Measurements from ENCODE around the gene HBG1.

HBG1 gene

DNA sequence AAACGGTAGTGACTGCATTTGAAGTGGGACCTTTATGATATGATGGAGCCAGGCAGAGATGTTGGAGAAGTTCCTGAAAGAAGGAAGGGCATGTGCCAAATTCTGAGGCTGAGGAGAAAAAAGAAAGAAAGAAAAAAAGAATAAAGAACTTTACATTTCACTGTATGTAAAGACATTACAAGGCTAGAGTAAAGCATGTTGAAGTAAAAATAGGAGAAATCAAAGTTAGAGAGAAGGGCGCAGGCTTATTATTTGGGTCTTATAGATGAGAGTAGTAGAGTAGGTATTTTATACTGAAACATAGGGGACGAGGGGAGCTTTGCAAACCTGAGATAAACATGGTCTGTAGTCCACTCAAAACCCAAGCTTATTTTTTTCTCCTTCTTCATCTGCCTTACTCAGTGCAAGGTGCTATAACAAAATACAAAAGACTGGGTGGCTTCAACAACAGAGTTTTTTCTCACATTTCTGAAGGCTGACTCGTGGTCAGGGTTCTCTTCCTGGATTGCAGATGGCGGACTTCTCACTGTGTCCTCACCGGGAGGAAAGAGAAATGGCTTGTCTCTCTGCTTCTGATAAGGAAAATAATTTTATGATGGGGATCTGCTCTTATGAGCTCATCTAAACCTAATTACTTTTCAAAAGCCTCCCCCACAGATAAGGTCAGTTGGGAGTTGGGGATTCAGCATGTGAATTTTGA lies 2.7 kb downstream of the HBG1 start:
- peaks cover 5% of the 10 kb centered on the region for H3K4me1 ChIP-seq (ENCODE audit: insufficient read depth, low read length, poor library complexity, severe bottlenecking)
- H3K36me3 ChIP-seq (ENCODE audit: insufficient read depth, low read length), result no peaks in the 10 kb centered on the region
- H3K79me2 ChIP-seq (ENCODE audit: insufficient read depth, low read length), result no peaks in the 10 kb centered on the region
- no peaks in the 10 kb centered on the region for H3F3A ChIP-seq (ENCODE audit: low read depth)
- no peak overlapping the region for H2AFZ ChIP-seq (ENCODE audit: low read length)
- H3K4me2 ChIP-seq (ENCODE audit: low read depth, low read length, poor library complexity, severe bottlenecking), result no peak overlapping the region
- H3K4me3 ChIP-seq (ENCODE audit: low read length, poor library complexity, severe bottlenecking), result no peak overlapping the region
- no peaks in the 10 kb centered on the region for H4K20me1 ChIP-seq (ENCODE audit: insufficient read depth, low read length, poor library complexity, severe bottlenecking)
- H3K9ac ChIP-seq (ENCODE audit: low read depth, low read length, poor library complexity, severe bottlenecking), result no peak overlapping the region
- H3K9me2 ChIP-seq (replicated peaks; ENCODE audit: low read depth, low read length), result no peaks in the 10 kb centered on the region
- H3K27me3 ChIP-seq (ENCODE audit: insufficient read depth, low read length, poor library complexity, severe bottlenecking), result no peaks in the 10 kb centered on the region
- TF ChIP-seq EZH2phosphoT487 (IDR thresholded peaks at IDR 0.05; ENCODE audit: borderline replicate concordance) (no peak), CTCF (conservative IDR thresholded peaks at IDR 0.05; ENCODE audit: low read length) (no peak)
- H3K9me3 ChIP-seq (ENCODE audit: insufficient read depth, low read depth, low read length), result no peaks in the 10 kb centered on the region

DNA sequence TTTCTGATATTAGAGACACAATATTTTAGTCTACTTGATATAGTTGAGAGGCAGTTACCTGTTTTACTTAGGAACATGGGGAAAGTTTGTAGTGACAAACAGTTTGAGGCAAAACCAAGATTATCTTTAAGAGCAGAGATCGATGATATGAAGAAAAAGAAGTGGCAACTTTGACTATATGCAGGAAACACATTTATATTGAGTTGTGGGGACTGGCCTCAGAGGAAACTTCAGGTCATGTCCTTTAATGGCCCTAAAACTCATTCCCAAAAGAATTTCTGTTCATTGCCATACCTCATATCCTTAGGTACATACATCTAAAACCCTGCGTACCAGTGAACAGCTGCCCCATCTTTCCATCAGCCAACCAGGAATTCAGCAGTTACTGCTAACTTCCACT lies 4.5 kb downstream of the HBG1 start:
- Histone ChIP-seq H3K4me1 (ENCODE audit: insufficient read depth, low read length, poor library complexity, severe bottlenecking) (peaks cover 5% of the 10 kb centered on the region), H3K36me3 (ENCODE audit: insufficient read depth, low read length) (no peaks in the 10 kb centered on the region), H3K4me2 (ENCODE audit: low read depth, low read length, poor library complexity, severe bottlenecking) (no peak overlapping the region), H3K27me3 (ENCODE audit: insufficient read depth, low read length, poor library complexity, severe bottlenecking) (no peaks in the 10 kb centered on the region), H3K9ac (ENCODE audit: low read depth, low read length, poor library complexity, severe bottlenecking) (no peak overlapping the region), H3K4me3 (ENCODE audit: low read length, poor library complexity, severe bottlenecking) (no peak overlapping the region), H3F3A (ENCODE audit: low read depth) (no peaks in the 10 kb centered on the region), H3K9me3 (ENCODE audit: insufficient read depth, low read depth, low read length) (no peaks in the 10 kb centered on the region), H4K20me1 (ENCODE audit: insufficient read depth, low read length, poor library complexity, severe bottlenecking) (no peaks in the 10 kb centered on the region), H2AFZ (ENCODE audit: low read length) (no peak overlapping the region), H3K9me2 (replicated peaks; ENCODE audit: low read depth, low read length) (no peaks in the 10 kb centered on the region), H3K79me2 (ENCODE audit: insufficient read depth, low read length) (no peaks in the 10 kb centered on the region)
- TF ChIP-seq CTCF (conservative IDR thresholded peaks at IDR 0.05; ENCODE audit: low read length) (no peak), EZH2phosphoT487 (IDR thresholded peaks at IDR 0.05; ENCODE audit: borderline replicate concordance) (no peak)

- Histone ChIP-seq H3K79me2 (ENCODE audit: insufficient read depth, low read length) (no peaks in the 10 kb centered on the region), H3K36me3 (ENCODE audit: insufficient read depth, low read length) (no peaks in the 10 kb centered on the region), H3K9me2 (replicated peaks; ENCODE audit: low read depth, low read length) (no peaks in the 10 kb centered on the region), H3K4me3 (ENCODE audit: low read length, poor library complexity, severe bottlenecking) (no peak overlapping the region), H3K4me1 (ENCODE audit: insufficient read depth, low read length, poor library complexity, severe bottlenecking) (peaks cover 5% of the 10 kb centered on the region), H3K4me2 (ENCODE audit: low read depth, low read length, poor library complexity, severe bottlenecking) (no peak overlapping the region), H2AFZ (ENCODE audit: low read length) (0 out of 2 replicates have a peak overlapping the region, but pooled peaks have one; percentile 11), H3K27me3 (ENCODE audit: insufficient read depth, low read length, poor library complexity, severe bottlenecking) (no peaks in the 10 kb centered on the region), H4K20me1 (ENCODE audit: insufficient read depth, low read length, poor library complexity, severe bottlenecking) (no peaks in the 10 kb centered on the region), H3F3A (ENCODE audit: low read depth) (no peaks in the 10 kb centered on the region), H3K9ac (ENCODE audit: low read depth, low read length, poor library complexity, severe bottlenecking) (no peak overlapping the region), H3K9me3 (ENCODE audit: insufficient read depth, low read depth, low read length) (no peaks in the 10 kb centered on the region)
- TF ChIP-seq CTCF (conservative IDR thresholded peaks at IDR 0.05; ENCODE audit: low read length), result no peak
- no peak for TF ChIP-seq EZH2phosphoT487 (IDR thresholded peaks at IDR 0.05; ENCODE audit: borderline replicate concordance)
Measured at GRCh38 chr11:5243816-5244180, 5.9 kb downstream of the HBG1 start.

Data from Loucy (cell line).